SK-N-SH (cell line): Measurements from ENCODE around the gene CDC73. TPM values are rescaled to one million over a fixed set of nuclear protein-coding genes. Genes with fewer than 3 reads are reported as not detected.

Experiments used
- polyA plus RNA-seq, 3 experiments: library from polyadenylated mRNA; depleted of rRNA; stranded (reverse); fragments of >200 nt; gene quantifications; 2 replicates each; pipeline ENCODE4 v1.2.3, GENCODE V29; 2012
- small RNA-seq, 7 experiments: library from RNA; depleted of rRNA; stranded (forward); fragments of <200 nt; gene quantifications; one replicate each; pipeline ENCODE3, GENCODE V24; 2012

The CDC73 gene
- polyA plus RNA-seq, 1 of the 3 experiments (the other 2 are of a cell fraction) = 13.4 TPM

Small RNAs within 50 kb of the gene (small RNA-seq; reads per million reads assigned to genes)
- gene MIR1278 = 0 to 2.6 (median 0) reads per million in 7 experiments

Other genes with a start within 250 kb of the CDC73 start
- 14.9 and 15.7 TPM in 2 replicates for gene UCHL5, start 62.7 kb upstream of the CDC73 start, polyA plus RNA-seq (2012; rRNA removed)
- gene RO60, start 62.4 kb upstream of the CDC73 start, polyA plus RNA-seq (2012; rRNA removed) = 6.4 and 10.6 TPM in 2 replicates
- gene GLRX2, start 16.6 kb upstream of the CDC73 start, polyA plus RNA-seq (2012; rRNA removed) = 9.4 and 12.8 TPM in 2 replicates
- 0.23 and 0.37 TPM in 2 replicates for gene B3GALT2, start 64.6 kb downstream of the CDC73 start, polyA plus RNA-seq (2012; rRNA removed)